ENCODE data around the gene TGFB3.
"Not testable (repeated sequence)": the region's sequence is repeated elsewhere in the genome, so short reads cannot be mapped to it uniquely, and the experiment has no call there.

TGFB3 gene

DNA sequence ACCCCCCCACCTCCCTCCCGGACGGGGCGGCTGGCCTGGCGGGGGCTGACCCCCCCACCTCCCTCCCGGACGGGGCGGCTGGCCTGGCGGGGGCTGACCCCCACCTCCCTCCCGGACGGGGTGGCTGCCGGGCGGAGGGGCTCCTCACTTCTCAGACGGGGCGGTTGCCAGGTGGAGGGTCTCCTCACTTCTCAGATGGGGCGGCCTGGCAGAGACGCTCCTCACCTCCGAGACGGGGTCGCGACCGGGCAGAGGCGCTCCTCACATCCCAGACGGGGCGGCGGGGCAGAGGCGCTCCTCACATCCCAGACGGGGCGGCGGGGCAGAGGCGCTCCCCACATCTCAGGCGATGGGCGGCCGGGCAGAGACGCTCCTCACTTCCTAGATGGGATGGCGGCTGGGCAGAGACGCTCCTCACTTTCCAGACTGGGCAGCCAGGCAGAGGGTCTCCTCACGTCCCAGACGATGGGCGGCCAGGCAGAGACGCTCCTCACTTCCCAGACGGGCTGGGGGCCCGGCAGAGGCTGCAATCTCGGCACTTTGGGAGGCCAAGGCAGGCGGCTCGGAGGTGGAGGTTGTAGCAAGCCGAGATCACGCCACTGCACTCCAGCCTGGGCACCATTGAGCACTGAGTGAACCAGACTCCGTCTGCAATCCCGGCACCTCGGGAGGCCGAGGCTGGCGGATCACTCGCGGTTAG, 56.5 kb downstream of the TGFB3 start:
- H3K9me3 Mint-ChIP-seq; H3K27me3 Mint-ChIP-seq; H3K27ac Mint-ChIP-seq; H3K4me3 Mint-ChIP-seq; H3K4me1 Mint-ChIP-seq (ENCODE audit: low read depth); intact Hi-C loops (cut with micrococcal nuclease): not testable (repeated sequence)
- peaks cover 17% of the 10 kb centered on the region for H3K36me3 Mint-ChIP-seq (ENCODE audit: low read depth)

DNA sequence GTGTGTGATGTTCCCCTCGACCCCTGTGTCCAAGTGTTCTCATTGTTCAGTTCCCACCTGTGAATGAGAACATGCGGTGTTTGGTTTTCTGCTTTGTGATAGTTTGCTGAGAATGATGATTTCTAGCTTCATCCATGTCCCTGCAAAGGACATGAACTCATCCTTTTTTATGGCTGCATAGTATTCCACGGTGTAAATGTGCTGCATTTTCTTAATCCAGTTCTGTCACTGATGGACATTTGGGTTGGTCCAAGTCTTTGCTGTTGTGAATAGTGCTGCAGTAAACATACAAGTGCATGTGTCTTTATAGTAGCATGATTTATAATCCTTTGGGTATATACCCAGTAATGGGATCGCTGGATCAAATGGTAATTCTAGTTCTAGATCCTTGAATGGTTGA, 61.4 kb downstream of the TGFB3 start:
- H3K9me3 Mint-ChIP-seq; H3K4me3 Mint-ChIP-seq; H3K27me3 Mint-ChIP-seq; H3K4me1 Mint-ChIP-seq (ENCODE audit: low read depth); H3K27ac Mint-ChIP-seq; intact Hi-C loops (cut with micrococcal nuclease): not testable (repeated sequence)
- H3K36me3 Mint-ChIP-seq (ENCODE audit: low read depth) = peaks cover 24% of the 10 kb centered on the region

DNA sequence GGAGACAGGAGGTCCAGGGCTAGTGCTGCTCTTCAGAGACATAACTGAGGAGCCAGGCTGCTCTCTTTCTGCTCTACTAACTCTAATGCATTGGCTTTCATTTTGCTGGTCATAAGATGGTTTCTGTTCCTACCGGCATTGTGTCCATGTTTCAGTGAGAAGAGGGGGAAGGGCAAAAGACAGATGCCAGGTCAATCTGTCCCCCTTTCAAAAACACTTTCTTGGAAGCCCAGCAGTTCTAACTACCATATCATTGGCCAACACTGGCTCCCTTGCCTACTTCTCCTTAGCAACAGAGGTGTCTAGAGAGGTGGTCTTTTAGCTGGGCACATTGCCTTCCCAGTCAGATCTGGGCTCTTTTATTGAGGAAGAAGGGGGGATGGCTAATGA, 63.9 kb downstream of the TGFB3 start:
- no peaks in the 10 kb centered on the region for H3K27me3 Mint-ChIP-seq
- no peaks in the 10 kb centered on the region for H3K4me1 Mint-ChIP-seq (ENCODE audit: low read depth)
- intact Hi-C loops (cut with micrococcal nuclease) = no loop called here
- no peak overlapping the region for H3K27ac Mint-ChIP-seq
- H3K36me3 Mint-ChIP-seq (ENCODE audit: low read depth) = peaks cover 14% of the 10 kb centered on the region
- H3K4me3 Mint-ChIP-seq = no peak overlapping the region
- H3K9me3 Mint-ChIP-seq = no peaks in the 10 kb centered on the region

DNA sequence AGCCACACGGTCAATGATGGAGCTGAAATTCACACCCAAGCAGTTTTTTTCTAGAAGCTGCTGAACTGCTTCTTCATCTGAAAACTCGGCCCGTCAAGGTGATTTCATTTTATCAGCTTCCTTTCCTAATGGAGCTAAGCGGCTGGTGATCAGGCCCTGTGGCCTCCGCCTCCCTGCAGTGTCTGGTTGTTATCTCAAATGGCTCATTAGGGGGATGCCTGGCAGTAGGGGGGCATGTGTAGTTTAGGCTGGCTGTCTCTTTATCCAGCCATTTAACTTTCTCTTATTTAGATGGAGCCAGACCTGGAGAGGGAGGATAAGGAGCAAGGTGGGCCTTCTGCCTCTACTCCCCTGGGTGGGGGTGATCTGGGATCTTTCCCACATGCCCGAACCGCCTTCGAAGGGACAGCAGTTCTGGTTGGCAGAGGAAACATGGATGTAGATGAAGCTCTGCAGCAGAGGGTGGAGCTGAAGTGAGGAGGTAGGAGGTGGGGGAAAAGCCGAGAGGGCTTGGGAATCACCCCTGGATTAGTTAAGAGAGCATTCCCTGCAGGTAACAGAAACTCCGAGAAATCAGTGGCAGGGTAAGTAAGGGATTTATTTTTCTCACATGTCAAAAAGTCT, 64.4 kb downstream of the TGFB3 start:
- Mint-ChIP-seq H3K27ac (no peak overlapping the region), H3K36me3 (ENCODE audit: low read depth) (peaks cover 14% of the 10 kb centered on the region), H3K4me1 (ENCODE audit: low read depth) (no peaks in the 10 kb centered on the region), H3K9me3 (no peaks in the 10 kb centered on the region), H3K27me3 (no peaks in the 10 kb centered on the region), H3K4me3 (no peak overlapping the region)
- intact Hi-C loops (cut with micrococcal nuclease) = no loop called here

DNA sequence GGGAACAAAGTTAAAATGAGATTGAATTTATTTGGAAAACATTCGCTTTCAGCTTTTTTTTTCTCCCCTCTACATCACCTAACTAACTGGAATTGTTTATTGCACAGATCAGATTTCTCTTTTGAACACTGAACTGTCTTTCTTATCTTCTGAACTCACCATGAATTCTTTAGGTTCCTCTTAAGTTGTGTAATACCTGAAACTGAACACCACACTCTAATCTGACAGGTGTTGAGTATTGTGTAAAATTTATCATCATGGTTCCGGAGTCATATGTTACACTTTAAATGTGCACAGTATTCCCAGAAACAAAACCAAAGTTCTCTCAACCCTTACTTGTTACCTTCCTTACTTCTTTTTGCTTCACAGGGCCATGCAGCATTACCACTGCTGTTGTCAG, 66.8 kb downstream of the TGFB3 start:
- Mint-ChIP-seq H3K27me3 (no peaks in the 10 kb centered on the region), H3K4me1 (ENCODE audit: low read depth) (no peaks in the 10 kb centered on the region), H3K27ac (no peak overlapping the region), H3K36me3 (ENCODE audit: low read depth) (peaks cover 21% of the 10 kb centered on the region), H3K4me3 (no peak overlapping the region), H3K9me3 (no peaks in the 10 kb centered on the region)
- intact Hi-C loops (cut with micrococcal nuclease) = no loop called here

DNA sequence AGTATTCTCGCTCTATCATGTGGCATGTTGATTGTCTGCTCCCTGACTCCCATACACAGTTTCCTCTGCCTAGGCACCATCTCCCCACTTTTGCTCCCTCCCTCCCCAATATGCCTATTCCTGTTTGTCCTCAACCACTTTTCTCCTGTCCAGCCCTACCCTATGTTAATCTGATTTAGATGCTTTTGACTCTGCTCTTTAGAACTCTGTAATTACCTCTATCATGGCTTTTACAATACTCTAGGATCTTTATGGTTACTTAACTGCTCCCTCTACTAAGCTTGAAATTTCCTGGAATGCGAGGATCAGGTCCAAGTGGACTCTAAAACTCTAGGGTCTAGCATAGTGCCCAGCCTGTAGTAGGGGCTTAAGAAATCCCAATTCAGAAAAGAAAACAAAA, 68.6 kb downstream of the TGFB3 start:
- no peak overlapping the region for H3K27ac Mint-ChIP-seq

DNA sequence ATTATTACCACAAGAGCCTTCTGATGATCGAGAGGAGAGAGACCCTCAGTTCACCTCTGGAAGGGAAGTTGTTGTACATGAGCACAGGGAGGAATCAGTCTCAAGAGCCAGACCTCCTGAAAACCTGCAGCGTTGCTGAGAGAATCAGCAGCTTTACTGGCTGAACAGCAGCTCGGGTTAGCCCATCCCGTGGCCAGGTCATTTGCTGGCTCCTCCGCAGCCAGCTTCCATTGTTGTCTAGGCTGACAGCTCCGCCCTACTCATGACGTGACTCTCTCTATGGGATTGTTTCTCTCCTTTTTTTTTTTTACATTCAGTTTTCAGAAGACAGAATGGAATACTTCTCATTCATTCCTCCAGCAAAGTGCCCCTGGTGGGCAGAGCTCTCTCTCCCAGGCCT, 69.9 kb downstream of the TGFB3 start:
- Mint-ChIP-seq H3K4me1 (ENCODE audit: low read depth) (no peaks in the 10 kb centered on the region), H3K36me3 (ENCODE audit: low read depth) (peaks cover 34% of the 10 kb centered on the region), H3K4me3 (no peak overlapping the region), H3K9me3 (no peaks in the 10 kb centered on the region), H3K27me3 (no peaks in the 10 kb centered on the region), H3K27ac (no peak overlapping the region)
- intact Hi-C loops (cut with micrococcal nuclease) = no loop called here

More for the DNA sequence above, 68.6 kb downstream of the TGFB3 start:
- Mint-ChIP-seq H3K9me3 (no peaks in the 10 kb centered on the region), H3K4me3 (no peak overlapping the region), H3K4me1 (ENCODE audit: low read depth) (no peaks in the 10 kb centered on the region), H3K36me3 (ENCODE audit: low read depth) (peaks cover 39% of the 10 kb centered on the region), H3K27me3 (no peaks in the 10 kb centered on the region)
- intact Hi-C loops (cut with micrococcal nuclease) = no loop called here

DNA sequence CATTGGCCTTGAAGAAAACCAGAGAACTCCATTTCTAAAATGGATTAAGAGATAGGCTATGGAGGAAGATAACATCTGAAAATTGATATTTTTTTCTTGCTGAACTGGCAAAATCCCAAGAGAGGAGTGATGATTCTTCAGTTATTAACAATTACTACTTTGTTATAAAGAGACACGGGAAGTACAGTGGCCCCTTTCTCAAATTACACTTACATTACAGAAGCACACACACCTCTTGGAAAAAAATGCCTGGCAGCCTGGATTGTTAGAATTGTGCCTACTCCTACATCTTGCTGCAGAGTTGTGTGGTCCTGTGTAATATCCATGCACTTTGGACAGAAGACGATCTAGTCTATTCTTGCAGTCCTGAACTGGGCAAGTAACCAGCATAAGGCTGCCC, 71.7 kb downstream of the TGFB3 start:
- Mint-ChIP-seq H3K4me3 (no peak overlapping the region), H3K27ac (no peak overlapping the region), H3K36me3 (ENCODE audit: low read depth) (peaks cover 28% of the 10 kb centered on the region), H3K9me3 (no peaks in the 10 kb centered on the region), H3K4me1 (ENCODE audit: low read depth) (peaks cover 9% of the 10 kb centered on the region), H3K27me3 (no peaks in the 10 kb centered on the region)
- intact Hi-C loops (cut with micrococcal nuclease) = no loop called here

DNA sequence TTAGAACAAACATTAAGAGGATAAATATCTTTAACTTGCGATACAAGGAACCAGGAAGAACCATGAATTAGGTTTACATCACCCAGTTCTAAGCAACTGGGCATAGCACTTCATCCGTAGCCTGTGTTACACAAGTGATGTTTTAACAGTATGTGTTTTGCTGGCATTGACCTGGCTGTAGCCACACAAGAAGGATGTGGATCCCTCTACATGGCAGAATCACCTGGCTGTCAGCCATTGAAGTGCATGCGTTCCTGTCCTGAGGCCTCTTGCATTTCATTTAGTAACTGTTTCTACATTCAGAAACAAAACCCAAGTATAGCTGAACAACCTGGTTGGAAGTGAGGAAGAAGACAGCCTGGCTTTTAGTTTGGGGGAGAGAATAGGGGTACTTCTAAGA, 72.2 kb downstream of the TGFB3 start:
- H3K9me3 Mint-ChIP-seq = no peaks in the 10 kb centered on the region
- H3K36me3 Mint-ChIP-seq (ENCODE audit: low read depth) = peaks cover 28% of the 10 kb centered on the region
- no peaks in the 10 kb centered on the region for H3K27me3 Mint-ChIP-seq
- no peak overlapping the region for H3K27ac Mint-ChIP-seq
- intact Hi-C loops (cut with micrococcal nuclease) = no loop called here
- H3K4me1 Mint-ChIP-seq (ENCODE audit: low read depth) = peaks cover 13% of the 10 kb centered on the region
- H3K4me3 Mint-ChIP-seq = no peak overlapping the region

All from dendritic cell treated with granulocyte-macrophage colony-stimulating factor and Interleukin-4, amounts not matched to agents 40 ng/mL and 50 ng/mL, for 4 days (primary cell).